PC-9 (cell line): ENCODE results near the gene ADORA2B. TPM values are rescaled to one million over a fixed set of nuclear protein-coding genes. Genes with fewer than 3 reads are reported as not detected.

ENCODE experiments used
- BruUV-seq: library from RNA; stranded (reverse); fragments of 400-500 nt; replicated peaks from 2 replicates; lab custom pipeline; 2021; lab: Mats Ljungman, UMichigan
- CTCF ChIA-PET: fragments of 300-600 bp; sonication (Branson Sonifier 250); formaldehyde crosslinking; loops from one replicate; lab custom pipeline; 2022; ENCODE audit warnings: antibody characterized with exemption; lab: Charles Lee
- POLR2A ChIA-PET: fragments of 300-600 bp; sonication (Branson Sonifier 250); formaldehyde crosslinking; loops from one replicate; lab custom pipeline; 2022; ENCODE audit warnings: antibody characterized with exemption; ENCODE audit not compliant: unreplicated experiment; lab: Charles Lee
- DNase-seq, 2 experiments: peaks; one replicate each; pipeline versions ENCODE4 v3.0.0 to v3.0.0-alpha.2; 2015 to 2022; ENCODE audit warnings: mixed read lengths in 1 of 2
- H2AFZ ChIP-seq: fragments of 200-600 bp; sonication (generic); 2 replicates; pipeline ENCODE4 v1.8.1; 2017; ENCODE audit warnings: antibody characterized with exemption
- H3F3A ChIP-seq: fragments of 200-600 bp; sonication (generic); 2 replicates; pipeline ENCODE4 v1.8.1; 2017; ENCODE audit warnings: antibody characterized with exemption, mild to moderate bottlenecking, low read depth; ENCODE audit not compliant: insufficient read depth
- H3K27ac ChIP-seq: fragments of 200-600 bp; sonication (generic); 2 replicates; pipeline ENCODE4 v1.6.1; 2016; ENCODE audit warnings: mixed run types
- H3K27me3 ChIP-seq: fragments of 200-600 bp; sonication (generic); 2 replicates; pipeline ENCODE4 v1.6.1; 2016; ENCODE audit warnings: low read depth, mixed run types; ENCODE audit not compliant: insufficient read depth
- H3K36me3 ChIP-seq: fragments of 200-600 bp; sonication (generic); 2 replicates; pipeline ENCODE4 v1.6.1; 2016; ENCODE audit warnings: low read depth, mixed run types
- H3K4me1 ChIP-seq: fragments of 200-600 bp; sonication (generic); replicated peaks from 2 replicates; pipeline ENCODE4 v1.6.1; 2016; ENCODE audit warnings: mixed run types; ENCODE audit not compliant: insufficient read depth
- H3K4me2 ChIP-seq: fragments of 200-600 bp; sonication (generic); 2 replicates; pipeline ENCODE4 v1.6.1; 2017; ENCODE audit warnings: mixed run types
- H3K4me3 ChIP-seq: fragments of 200-600 bp; sonication (generic); 2 replicates; pipeline ENCODE4 v1.6.1; 2016; ENCODE audit warnings: mixed run types
- H3K79me2 ChIP-seq: fragments of 200-600 bp; sonication (generic); 2 replicates; pipeline ENCODE4 v1.6.1; 2017; ENCODE audit warnings: low read depth, mixed run types
- H3K9me2 ChIP-seq: fragments of 200-600 bp; sonication (generic); 2 replicates; pipeline ENCODE4 v1.8.1; 2017; ENCODE audit warnings: mild to moderate bottlenecking; ENCODE audit not compliant: insufficient read depth
- H3K9me3 ChIP-seq: fragments of 200-600 bp; sonication (generic); 2 replicates; pipeline ENCODE4 v1.8.1; 2016; ENCODE audit warnings: low read depth; ENCODE audit not compliant: insufficient read depth
- H4K20me1 ChIP-seq: fragments of 200-600 bp; sonication (generic); 2 replicates; pipeline ENCODE4 v1.8.1; 2017; ENCODE audit not compliant: insufficient read depth
- EZH2 ChIP-seq: fragments of 200-600 bp; sonication (generic); IDR thresholded peaks from 2 replicates; pipeline ENCODE4 v1.8.0; 2017; ENCODE audit warnings: antibody characterized with exemption, low read depth
- intact Hi-C: fragments of 100-400 bp; cut with micrococcal nuclease; formaldehyde crosslinking; loops from one replicate; pipeline ENCODE4 v1.10.0; 2022; ENCODE audit not compliant: unreplicated experiment
- total RNA-seq: library from RNA; stranded (reverse); gene quantifications from 2 replicates; pipeline ENCODE4 v1.2.3, GENCODE V29; 2021
- TF ChIP-seq, protein P1 (sequence below): fragments of 200-600 bp; sonication (generic); conservative IDR thresholded peaks from 2 replicates; pipeline ENCODE4 v1.6.1; 2017; ENCODE audit warnings: mixed run types, antibody characterized with exemption, mild to moderate bottlenecking, moderate library complexity

The ADORA2B gene
- total RNA-seq, 1 experiment from 2014 or later: 42.7 TPM

DNA sequence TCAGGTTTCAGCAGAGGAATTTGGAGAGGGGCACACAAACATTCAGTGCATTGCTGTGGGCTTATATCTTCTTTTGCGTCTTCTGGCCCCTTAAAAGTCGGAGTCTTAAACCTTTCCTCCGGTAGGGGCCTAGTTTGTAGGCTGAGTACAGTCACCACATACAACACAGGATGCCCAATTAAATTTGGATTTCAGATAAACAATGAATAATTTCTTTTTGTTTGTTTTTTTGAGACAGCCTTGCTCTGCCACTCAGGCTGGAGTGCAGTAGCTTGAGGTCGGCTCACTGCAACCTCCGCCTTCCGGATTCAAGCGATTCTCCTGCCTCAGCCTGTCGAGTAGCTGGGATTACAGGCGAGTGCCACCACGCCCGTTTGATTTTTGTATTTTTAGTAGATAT, 26.7 kb upstream of the ADORA2B start:
- H3K4me2 ChIP-seq: no peak overlapping the region

GRCh38 chr17:15918661-15919259, 26.2 kb upstream of the ADORA2B start:
- Histone ChIP-seq H3K4me2 (no peak overlapping the region), H3K79me2 (no peaks in the 10 kb centered on the region), H3K4me3 (no peak overlapping the region), H3K27me3 (no peaks in the 10 kb centered on the region), H3K36me3 (no peaks in the 10 kb centered on the region), H3K9me2 (no peaks in the 10 kb centered on the region), H4K20me1 (no peaks in the 10 kb centered on the region), H3K27ac (peak overlapping the region; percentile 95), H3K9me3 (no peaks in the 10 kb centered on the region), H2AFZ (no peak overlapping the region), H3K4me1 (peaks cover 59% of the 10 kb centered on the region), H3F3A (peaks cover 44% of the 10 kb centered on the region)
- ChIA-PET CTCF (no interaction called here), POLR2A (no interaction called here)
- DNase-seq: peak in 1 of 2 experiments; percentile 49
- intact Hi-C loops: no loop called here
- TF ChIP-seq EZH2: no peak
- TF ChIP-seq, protein P1, sequence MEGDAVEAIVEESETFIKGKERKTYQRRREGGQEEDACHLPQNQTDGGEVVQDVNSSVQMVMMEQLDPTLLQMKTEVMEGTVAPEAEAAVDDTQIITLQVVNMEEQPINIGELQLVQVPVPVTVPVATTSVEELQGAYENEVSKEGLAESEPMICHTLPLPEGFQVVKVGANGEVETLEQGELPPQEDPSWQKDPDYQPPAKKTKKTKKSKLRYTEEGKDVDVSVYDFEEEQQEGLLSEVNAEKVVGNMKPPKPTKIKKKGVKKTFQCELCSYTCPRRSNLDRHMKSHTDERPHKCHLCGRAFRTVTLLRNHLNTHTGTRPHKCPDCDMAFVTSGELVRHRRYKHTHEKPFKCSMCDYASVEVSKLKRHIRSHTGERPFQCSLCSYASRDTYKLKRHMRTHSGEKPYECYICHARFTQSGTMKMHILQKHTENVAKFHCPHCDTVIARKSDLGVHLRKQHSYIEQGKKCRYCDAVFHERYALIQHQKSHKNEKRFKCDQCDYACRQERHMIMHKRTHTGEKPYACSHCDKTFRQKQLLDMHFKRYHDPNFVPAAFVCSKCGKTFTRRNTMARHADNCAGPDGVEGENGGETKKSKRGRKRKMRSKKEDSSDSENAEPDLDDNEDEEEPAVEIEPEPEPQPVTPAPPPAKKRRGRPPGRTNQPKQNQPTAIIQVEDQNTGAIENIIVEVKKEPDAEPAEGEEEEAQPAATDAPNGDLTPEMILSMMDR: no peak
- no TSS peak for BruUV-seq

More for the DNA sequence above, 26.7 kb upstream of the ADORA2B start:
- POLR2A ChIA-PET: no interaction called here
- no peaks in the 10 kb centered on the region for H3K9me2 ChIP-seq
- no peaks in the 10 kb centered on the region for H3K27me3 ChIP-seq
- no peaks in the 10 kb centered on the region for H3K36me3 ChIP-seq
- intact Hi-C loops: no loop called here
- no peaks in the 10 kb centered on the region for H4K20me1 ChIP-seq
- H3K9me3 ChIP-seq: no peaks in the 10 kb centered on the region
- DNase-seq: no peak
- H3K79me2 ChIP-seq: no peaks in the 10 kb centered on the region
- H3K4me3 ChIP-seq: no peak overlapping the region
- H3K27ac ChIP-seq: peak overlapping the region; percentile 95; the same call in 1 of the 2 replicates
- H3F3A ChIP-seq: peaks cover 46% of the 10 kb centered on the region
- H2AFZ ChIP-seq: no peak overlapping the region
- H3K4me1 ChIP-seq: peaks cover 64% of the 10 kb centered on the region
- no TSS peak for BruUV-seq
- CTCF ChIA-PET: no interaction called here
- TF ChIP-seq, protein P1: no peak
- no peak for TF ChIP-seq EZH2

DNA sequence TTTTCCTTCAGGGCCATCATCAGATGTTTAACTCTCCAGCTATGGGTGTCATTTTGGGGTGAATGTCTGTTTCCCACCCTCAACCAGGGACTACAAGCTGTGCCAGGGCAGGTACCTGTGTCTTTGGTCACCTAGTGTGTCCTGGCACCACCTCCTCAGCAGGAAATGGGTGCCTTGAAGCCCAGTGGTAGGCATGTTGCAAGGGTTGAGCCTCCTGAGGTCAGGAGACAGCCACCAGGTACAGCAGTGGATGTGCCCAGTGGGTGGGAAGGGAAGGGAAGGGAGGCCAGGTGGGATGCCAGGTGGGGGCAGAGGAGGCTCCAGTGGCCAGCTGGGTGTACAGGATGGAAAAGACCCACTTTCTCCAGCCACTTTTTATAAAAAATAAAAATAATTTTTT, 25.5 kb upstream of the ADORA2B start:
- no peak for DNase-seq
- H3K27ac ChIP-seq: peak overlapping the region; percentile 95
- ChIA-PET POLR2A (no interaction called here), CTCF (no interaction called here)
- TF ChIP-seq, protein P1: no peak
- TF ChIP-seq EZH2: no peak
- BruUV-seq: no TSS peak
- H3K9me2 ChIP-seq: no peaks in the 10 kb centered on the region
- H2AFZ ChIP-seq: no peak overlapping the region
- H3K36me3 ChIP-seq: no peaks in the 10 kb centered on the region
- no peaks in the 10 kb centered on the region for H3K27me3 ChIP-seq
- H3F3A ChIP-seq: peaks cover 38% of the 10 kb centered on the region
- no peak overlapping the region for H3K4me2 ChIP-seq
- H3K4me1 ChIP-seq: peaks cover 52% of the 10 kb centered on the region
- H3K4me3 ChIP-seq: no peak overlapping the region
- no peaks in the 10 kb centered on the region for H3K79me2 ChIP-seq
- no peaks in the 10 kb centered on the region for H4K20me1 ChIP-seq
- H3K9me3 ChIP-seq: no peaks in the 10 kb centered on the region
- intact Hi-C loops: no loop called here
